GM10266 (cell line): Measurements from ENCODE around the gene FLOT2.

Source experiments
- DNase-seq: peaks from one replicate; pipeline ENCODE4 v3.0.0; 2012; ENCODE audit errors: extremely low spot score
- CTCF ChIP-seq: IDR thresholded peaks from 2 replicates; pipeline ENCODE4 v1.5.1; 2012; ENCODE audit warnings: mild to moderate bottlenecking, low read depth; ENCODE audit not compliant: control insufficient read depth, insufficient read depth; ENCODE audit errors: missing control alignments

The FLOT2 gene

DNA sequence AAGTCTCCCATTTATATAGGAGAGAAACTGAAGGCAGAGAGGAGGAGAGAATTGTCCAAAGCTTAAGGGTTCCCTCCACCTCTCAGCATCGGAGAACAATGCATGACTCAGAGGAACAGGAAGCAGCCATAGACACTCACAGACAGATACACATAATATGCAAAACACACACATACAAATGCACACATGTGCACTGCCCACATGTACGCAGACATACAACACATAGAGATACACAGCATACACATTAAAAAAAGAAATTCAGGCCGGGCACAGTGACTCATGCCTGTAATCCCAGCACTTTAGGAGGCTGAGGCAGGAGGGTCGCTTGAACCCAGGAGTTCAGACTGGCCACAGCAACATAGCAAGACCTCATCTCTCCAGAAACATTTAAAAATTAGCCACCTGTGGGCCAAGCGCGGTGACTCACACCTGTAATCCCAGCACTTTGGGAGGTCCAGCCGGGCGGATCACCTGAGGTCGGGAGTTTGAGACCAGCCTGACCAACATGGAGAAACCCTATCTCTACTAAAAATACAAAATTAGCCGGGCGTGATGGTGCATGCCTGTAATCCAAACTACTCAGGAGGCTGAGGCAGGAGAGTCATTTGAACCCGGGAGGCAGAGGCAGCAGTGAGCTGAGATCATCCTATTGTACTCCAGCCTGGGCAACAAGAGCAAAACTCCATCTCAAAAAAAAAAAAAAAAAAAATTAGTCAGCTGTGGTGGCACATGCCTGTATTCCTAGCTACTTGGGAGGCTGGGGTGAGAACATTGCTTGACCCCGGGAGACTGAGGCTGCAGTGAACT, 31.4 kb downstream of the FLOT2 start:
- TF ChIP-seq CTCF: no peak
- peak; percentile 48 for DNase-seq

GRCh38 chr17:28864991-28865849, 32.3 kb downstream of the FLOT2 start:
- TF ChIP-seq CTCF: no peak

GRCh38 chr17:28863953-28864352, 33.6 kb downstream of the FLOT2 start:
- DNase-seq: no peak
- no peak for TF ChIP-seq CTCF

More at GRCh38 chr17:28864991-28865849, 32.3 kb downstream of the FLOT2 start:
- no peak for DNase-seq

DNA sequence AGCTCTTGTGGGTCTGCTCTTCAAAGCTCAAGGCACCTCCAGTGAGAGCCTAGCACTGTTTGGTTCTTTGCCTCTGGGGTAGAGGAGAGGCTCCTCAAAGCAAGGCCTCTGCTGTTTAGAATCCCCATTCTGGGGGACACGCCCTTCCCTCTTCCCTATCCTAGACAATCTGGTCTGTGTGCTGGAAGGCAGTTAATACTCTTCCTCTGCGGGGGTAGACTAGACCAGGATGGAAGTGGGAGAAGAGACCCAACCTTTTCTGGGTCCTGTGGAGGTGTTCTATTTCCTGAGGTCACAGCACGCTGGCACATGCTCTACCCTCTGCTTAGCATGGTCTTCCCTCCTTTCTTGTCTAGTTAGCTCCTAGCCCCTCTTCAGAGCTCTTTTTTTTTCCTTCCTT, 35.0 kb downstream of the FLOT2 start:
- no peak for DNase-seq
- no peak for TF ChIP-seq CTCF

- DNase-seq: no peak
These were observed 35.9 kb downstream of the FLOT2 start for GRCh38 chr17:28861393-28862203.

GRCh38 chr17:28860363-28860808, 37.1 kb downstream of the FLOT2 start:
- no peak for TF ChIP-seq CTCF
- no peak for DNase-seq

More at GRCh38 chr17:28861393-28862203, 35.9 kb downstream of the FLOT2 start:
- TF ChIP-seq CTCF: no peak
